Adrenal gland (tissue), 12 donors: ENCODE results near the gene KIAA2012. TPM values are rescaled to one million over a fixed set of nuclear protein-coding genes. Genes with fewer than 3 reads are reported as not detected.

Experiments used
- DNase-seq, 7 donors: peaks; one replicate each; pipeline ENCODE4 v3.0.0-alpha.2; 2019 to 2020
- H3K27ac ChIP-seq, 5 donors: fragments of 200-600 bp; sonication (generic) in 4 of 5; 1 replicate in 3 of 5; 2 replicates in 2 of 5; pipeline versions ENCODE4 v1.5.1 to v1.8.0; 2016 to 2020; ENCODE audit warnings: mild to moderate bottlenecking in 1 of 5
- H3K27me3 ChIP-seq: fragments of 200-600 bp; 2 replicates; pipeline ENCODE4 v1.8.0; 2021
- H3K36me3 ChIP-seq, 2 donors: fragments of 200-600 bp; replicated peaks in 1 of 2; 1 replicate in 1 of 2; 2 replicates in 1 of 2; pipeline versions ENCODE4 v1.5.1 to v1.8.0; 2018 to 2022
- H3K4me1 ChIP-seq, 2 donors: fragments of 200-600 bp; replicated peaks in 1 of 2; 1 replicate in 1 of 2; 2 replicates in 1 of 2; pipeline versions ENCODE4 v1.5.1 to v1.8.0; 2018 to 2021
- H3K4me3 ChIP-seq, 4 donors: fragments of 200-600 bp; sonication (generic) in 3 of 4; one replicate each; pipeline ENCODE4 v1.5.1; 2016 to 2018
- H3K9me3 ChIP-seq, 3 donors: fragments of 200-600 bp; sonication (generic) in 1 of 3; replicated peaks in 1 of 3; 1 replicate in 2 of 3; 2 replicates in 1 of 3; pipeline versions ENCODE4 v1.5.1 to v1.8.0; 2016 to 2021
- CTCF ChIP-seq, 6 experiments: fragments of 450-650 bp in 4 of 6; fragments of 200-600 bp in 2 of 6; sonication (generic) in 1 of 6; IDR thresholded peaks; 1 replicate in 5 of 6; 2 replicates in 1 of 6; pipeline versions ENCODE4 v1.5.1 to v1.8.0; 2016 to 2021; ENCODE audit warnings: antibody characterized with exemption in 6 of 6, mild to moderate bottlenecking in 2 of 6, moderate library complexity in 1 of 6
- POLR2A ChIP-seq, 2 donors: fragments of 450-650 bp; IDR thresholded peaks; one replicate each; pipeline ENCODE4 v1.6.1; 2017; ENCODE audit warnings: antibody characterized with exemption in 2 of 2, mild to moderate bottlenecking in 2 of 2, moderate library complexity in 1 of 2
- WGBS, 4 donors: extraction: QIAGEN DNeasy Blood & Tissue Kit in 2 of 4; methylation state at CpG; one replicate each; pipeline versions ENCODE4 v1.1.5 to v1.1.7; 2013 to 2017; 5-methylcytosine and 5-hydroxymethylcytosine counted together
- intact Hi-C, 2 donors: fragments of 100-400 bp; cut with DNase I; formaldehyde crosslinking; loops; one replicate each; pipeline versions ENCODE4 v1.14.1 to v1.15.0; 2022 to 2023
- polyA plus RNA-seq, 3 donors: library from polyadenylated mRNA; stranded (reverse); fragments of 200-250 nt in 2 of 3; fragments of 350-450 nt in 1 of 3; fragmentation: Illumina TruSeq in 1 of 3; extraction: RNeasy Lipid Tissue Mini Kit (QIAGEN cat#74804) in 1 of 3; gene quantifications; one replicate each; pipeline ENCODE4 v1.2.3, GENCODE V29; 2013 to 2014
- total RNA-seq, 9 donors: library from RNA; depleted of rRNA in 4 of 9; stranded (reverse); fragments of >200 nt in 4 of 9; fragments of 120-200 nt in 1 of 9; fragmentation: NEBNext Ultra II Directional in 1 of 9; extraction: Animal tissue kit (Norgen Biotek cat#: 25700) in 1 of 9; gene quantifications; one replicate each; pipeline versions ENCODE4 v1.1.0 to v1.2.4, GENCODE V29; 2013 to 2023
- donor health status: healthy with polysubstance abuse.
- donor health status: Bipolar disorder and iron deficiency.
- donor health status: DM: yes; HTN: yes; CAD: no.
- donor health status: DM: no; HTN: no; CAD: no.
- donor health status: DM: no; HTN: no; CAD: no.
- donor health status: DM: yes; HTN: yes; CAD: no.

KIAA2012 gene
- total and polyA plus RNA-seq, 12 donors: 0.09 to 0.16 (median 0.11) TPM; not detected in 9

- no peaks in the 10 kb centered on the region for H3K27me3 ChIP-seq
- H3K4me3 ChIP-seq: no peak overlapping the region
- no peak for DNase-seq
- WGBS, 4 donors: 67 to 82% (median 78%) methylated on average over 3 of the region's 3 CpGs
- no peaks in the 10 kb centered on the region for H3K9me3 ChIP-seq
- TF ChIP-seq CTCF (IDR thresholded peaks at IDR 0.05): no peak
- TF ChIP-seq POLR2A (IDR thresholded peaks at IDR 0.05): no peak
- intact Hi-C loops: no loop called here
- H3K27ac ChIP-seq: no peak overlapping the region
- H3K36me3 ChIP-seq: no peaks in the 10 kb centered on the region
- no peaks in the 10 kb centered on the region for H3K4me1 ChIP-seq
Observed at GRCh38 chr2:202120828-202121227, 47.8 kb downstream of the KIAA2012 start.

- DNase-seq: peak in 1 of 7 donors; percentile 25
- H3K36me3 ChIP-seq: no peaks in the 10 kb centered on the region
- no peaks in the 10 kb centered on the region for H3K9me3 ChIP-seq
- H3K27ac ChIP-seq: no peak overlapping the region
- no peaks in the 10 kb centered on the region for H3K4me1 ChIP-seq
- intact Hi-C loops: no loop called here
- TF ChIP-seq CTCF (IDR thresholded peaks at IDR 0.05) (no peak), POLR2A (IDR thresholded peaks at IDR 0.05) (no peak)
- H3K4me3 ChIP-seq: no peak overlapping the region
- no peaks in the 10 kb centered on the region for H3K27me3 ChIP-seq
- 61 to 70% (median 66%) methylated on average over 9 of the region's 9 CpGs for WGBS, 4 donors
Observed at GRCh38 chr2:202121532-202122162, 48.6 kb downstream of the KIAA2012 start.

- H3K4me3 ChIP-seq: no peak overlapping the region
- WGBS, 4 donors: 78 to 88% (median 80%) methylated on average over 4 of the region's 4 CpGs
- H3K27ac ChIP-seq: no peak overlapping the region
- H3K4me1 ChIP-seq: no peaks in the 10 kb centered on the region
- TF ChIP-seq POLR2A (IDR thresholded peaks at IDR 0.05) (no peak), CTCF (IDR thresholded peaks at IDR 0.05) (no peak)
- DNase-seq: no peak
- H3K9me3 ChIP-seq: no peaks in the 10 kb centered on the region
- intact Hi-C loops: no loop called here
- no peaks in the 10 kb centered on the region for H3K36me3 ChIP-seq
- H3K27me3 ChIP-seq: no peaks in the 10 kb centered on the region
Observed at GRCh38 chr2:202122163-202122540, 49.1 kb downstream of the KIAA2012 start.

GRCh38 chr2:202122980-202123720 is 50.1 kb downstream of the KIAA2012 start:
- no peak for DNase-seq
- H3K27me3 ChIP-seq: no peaks in the 10 kb centered on the region
- H3K9me3 ChIP-seq: no peaks in the 10 kb centered on the region
- TF ChIP-seq CTCF (IDR thresholded peaks at IDR 0.05) (no peak), POLR2A (IDR thresholded peaks at IDR 0.05) (no peak)
- WGBS, 4 donors: 55 to 68% (median 61%) methylated on average over 19 of the region's 19 CpGs
- no peak overlapping the region for H3K4me3 ChIP-seq
- H3K36me3 ChIP-seq: no peaks in the 10 kb centered on the region
- no peaks in the 10 kb centered on the region for H3K4me1 ChIP-seq
- H3K27ac ChIP-seq: peak overlapping the region in 1 of 5 donors; percentile 26
- intact Hi-C loops: no loop called here
